Left ventricle myocardium inferior (tissue), 1 donor: ENCODE measurements around the gene CDC42EP3. TPM values are rescaled to one million over a fixed set of nuclear protein-coding genes. Genes with fewer than 3 reads are reported as not detected.

Experiments used
- DNase-seq: peaks from one replicate; pipeline ENCODE4 v3.0.0-alpha.2; 2020
- H3K27ac ChIP-seq: fragments of 200-600 bp; replicated peaks from 2 replicates; pipeline ENCODE4 v1.8.0; 2021
- H3K27me3 ChIP-seq: fragments of 200-600 bp; 2 replicates; pipeline ENCODE4 v1.8.0; 2021; ENCODE audit warnings: low read depth
- H3K36me3 ChIP-seq: fragments of 200-600 bp; 2 replicates; pipeline ENCODE4 v1.8.0; 2021
- H3K4me1 ChIP-seq: fragments of 200-600 bp; 2 replicates; pipeline ENCODE4 v1.8.0; 2021
- H3K4me3 ChIP-seq: fragments of 200-600 bp; 2 replicates; pipeline ENCODE4 v1.8.0; 2021; ENCODE audit warnings: mild to moderate bottlenecking, moderate library complexity
- H3K9me3 ChIP-seq: fragments of 200-600 bp; replicated peaks from 2 replicates; pipeline ENCODE4 v1.8.0; 2021
- CTCF ChIP-seq: fragments of 200-600 bp; IDR thresholded peaks from 2 replicates; pipeline ENCODE4 v1.8.0; 2021; ENCODE audit warnings: antibody characterized with exemption, mild to moderate bottlenecking, borderline replicate concordance
- intact Hi-C: fragments of 100-400 bp; cut with micrococcal nuclease; formaldehyde crosslinking; loops from one replicate; pipeline ENCODE4 v1.11.0; 2022
- total RNA-seq: library from RNA; stranded (reverse); fragmentation: NEBNext Ultra II Directional; extraction: Animal tissue kit (Norgen Biotek cat#: 25700); gene quantifications from one replicate; pipeline ENCODE4 v1.2.1, GENCODE V29; 2021
- donor health status: DM: no; HTN: yes; CAD: no; lungs with severe emphysema.

Gene CDC42EP3
- total RNA-seq, 1 donor from 2014 or later = 81.9 TPM

GRCh38 chr2:37689751-37690150, 18.3 kb upstream of the CDC42EP3 start:
- intact Hi-C loops = no loop called here
- no peaks in the 10 kb centered on the region for H3K9me3 ChIP-seq
- peak overlapping the region; percentile 17 for H3K27ac ChIP-seq
- H3K4me1 ChIP-seq = peaks cover 15% of the 10 kb centered on the region
- H3K27me3 ChIP-seq = no peaks in the 10 kb centered on the region
- H3K36me3 ChIP-seq = no peaks in the 10 kb centered on the region
- DNase-seq = peak; percentile 24
- no peak for TF ChIP-seq CTCF
- H3K4me3 ChIP-seq = no peak overlapping the region

- Histone ChIP-seq H3K4me1 (peaks cover 15% of the 10 kb centered on the region), H3K27ac (peak overlapping the region; percentile 17), H3K4me3 (no peak overlapping the region), H3K27me3 (no peaks in the 10 kb centered on the region), H3K9me3 (no peaks in the 10 kb centered on the region), H3K36me3 (no peaks in the 10 kb centered on the region)
- TF ChIP-seq CTCF = no peak
- intact Hi-C loops = no loop called here
- DNase-seq = no peak
Observed at GRCh38 chr2:37688771-37689468, 17.5 kb upstream of the CDC42EP3 start.

DNA sequence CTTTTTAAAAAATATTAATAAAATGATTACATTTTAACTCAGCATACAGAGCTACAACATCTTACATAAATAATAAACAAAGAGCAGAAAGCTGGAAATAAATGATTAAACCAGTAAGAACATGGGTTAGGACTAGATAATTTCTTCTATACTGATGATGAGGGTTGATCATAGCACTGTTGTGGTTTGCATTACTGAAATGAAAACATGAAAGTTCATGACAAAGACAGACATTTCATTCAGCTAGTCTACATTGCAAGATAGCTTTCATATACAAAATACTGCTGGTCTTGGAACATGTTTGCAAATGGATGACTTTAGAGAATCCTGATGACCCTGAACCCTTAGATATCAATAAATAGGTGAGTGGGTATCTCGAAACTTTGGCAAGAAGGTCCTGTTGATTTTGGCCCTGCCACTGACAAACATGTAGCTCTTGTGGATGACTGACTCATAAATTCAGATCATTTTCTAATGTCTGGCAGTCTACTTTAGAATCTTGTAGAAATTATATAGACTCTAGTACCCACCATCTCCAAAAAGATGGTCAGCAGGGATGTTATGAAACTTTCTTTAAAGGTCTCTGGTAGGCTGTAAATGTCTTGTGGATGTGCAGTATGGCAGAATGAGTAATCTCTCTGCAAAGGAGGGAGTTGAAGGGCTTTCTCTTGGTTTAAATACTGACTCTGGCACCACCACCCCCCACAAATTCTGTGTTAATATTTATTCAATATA, 15.5 kb upstream of the CDC42EP3 start:
- Histone ChIP-seq H3K4me3 (no peak overlapping the region), H3K4me1 (peaks cover 15% of the 10 kb centered on the region), H3K36me3 (no peaks in the 10 kb centered on the region), H3K27ac (no peak overlapping the region), H3K27me3 (no peaks in the 10 kb centered on the region), H3K9me3 (no peaks in the 10 kb centered on the region)
- no peak for DNase-seq
- no peak for TF ChIP-seq CTCF
- intact Hi-C loops = no loop called here

GRCh38 chr2:37684809-37685208, 13.4 kb upstream of the CDC42EP3 start:
- Histone ChIP-seq H3K36me3 (no peaks in the 10 kb centered on the region), H3K4me1 (peaks cover 11% of the 10 kb centered on the region), H3K27ac (no peak overlapping the region), H3K4me3 (no peak overlapping the region), H3K27me3 (no peaks in the 10 kb centered on the region), H3K9me3 (no peaks in the 10 kb centered on the region)
- no peak for DNase-seq
- intact Hi-C loops = no loop called here
- TF ChIP-seq CTCF = no peak

DNA sequence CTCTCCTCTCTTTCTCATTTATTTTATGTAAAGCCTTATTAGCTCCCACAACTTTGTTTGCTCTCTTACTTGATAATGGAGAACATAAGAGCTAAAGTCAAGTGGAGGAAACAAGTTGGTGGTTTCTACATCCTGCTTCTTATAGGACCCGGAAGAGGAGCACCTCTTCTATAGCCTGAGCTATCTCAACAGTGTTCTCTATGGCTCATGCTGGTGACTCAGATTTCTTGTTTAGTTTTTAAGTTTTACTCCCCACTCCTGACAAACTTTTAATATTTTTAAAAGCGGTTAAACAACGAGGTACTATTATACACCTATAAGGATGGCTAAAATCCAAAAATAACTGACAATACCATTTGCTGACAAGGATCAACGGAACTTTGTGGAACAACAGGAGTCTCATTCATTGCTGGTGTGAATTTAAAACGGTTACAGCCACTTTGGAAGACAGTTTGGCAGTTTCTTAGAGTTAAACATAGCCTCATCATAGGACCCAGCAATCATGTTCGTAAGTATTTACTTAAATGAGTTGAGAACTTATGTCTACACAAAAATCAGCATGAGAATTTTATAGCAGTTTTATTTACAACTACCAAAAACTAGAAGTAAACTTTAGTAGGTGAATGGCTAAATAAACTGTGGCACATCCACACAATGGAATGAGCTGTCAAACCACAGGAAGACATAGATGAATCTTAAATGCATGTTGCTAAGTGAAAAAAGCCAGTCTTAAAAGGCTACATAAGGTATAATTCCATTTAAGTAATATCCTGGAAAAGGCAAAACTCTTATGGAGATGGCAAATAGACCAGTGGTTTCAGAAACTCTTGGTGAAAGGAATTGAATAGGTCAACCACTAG, 12.7 kb upstream of the CDC42EP3 start:
- H3K27ac ChIP-seq = no peak overlapping the region
- H3K27me3 ChIP-seq = no peaks in the 10 kb centered on the region
- no peak for TF ChIP-seq CTCF
- DNase-seq = no peak
- no peak overlapping the region for H3K4me3 ChIP-seq
- no peaks in the 10 kb centered on the region for H3K9me3 ChIP-seq
- no peaks in the 10 kb centered on the region for H3K36me3 ChIP-seq
- peaks cover 4% of the 10 kb centered on the region for H3K4me1 ChIP-seq
- intact Hi-C loops = no loop called here
